Epidermal melanocyte (primary cell): ENCODE data around the gene GTPBP8.

Source experiments
- DNase-seq: peaks from one replicate; pipeline ENCODE4 v3.0.0; 2011; ENCODE audit warnings: low spot score; ENCODE audit not compliant: insufficient read length

The GTPBP8 gene

DNA sequence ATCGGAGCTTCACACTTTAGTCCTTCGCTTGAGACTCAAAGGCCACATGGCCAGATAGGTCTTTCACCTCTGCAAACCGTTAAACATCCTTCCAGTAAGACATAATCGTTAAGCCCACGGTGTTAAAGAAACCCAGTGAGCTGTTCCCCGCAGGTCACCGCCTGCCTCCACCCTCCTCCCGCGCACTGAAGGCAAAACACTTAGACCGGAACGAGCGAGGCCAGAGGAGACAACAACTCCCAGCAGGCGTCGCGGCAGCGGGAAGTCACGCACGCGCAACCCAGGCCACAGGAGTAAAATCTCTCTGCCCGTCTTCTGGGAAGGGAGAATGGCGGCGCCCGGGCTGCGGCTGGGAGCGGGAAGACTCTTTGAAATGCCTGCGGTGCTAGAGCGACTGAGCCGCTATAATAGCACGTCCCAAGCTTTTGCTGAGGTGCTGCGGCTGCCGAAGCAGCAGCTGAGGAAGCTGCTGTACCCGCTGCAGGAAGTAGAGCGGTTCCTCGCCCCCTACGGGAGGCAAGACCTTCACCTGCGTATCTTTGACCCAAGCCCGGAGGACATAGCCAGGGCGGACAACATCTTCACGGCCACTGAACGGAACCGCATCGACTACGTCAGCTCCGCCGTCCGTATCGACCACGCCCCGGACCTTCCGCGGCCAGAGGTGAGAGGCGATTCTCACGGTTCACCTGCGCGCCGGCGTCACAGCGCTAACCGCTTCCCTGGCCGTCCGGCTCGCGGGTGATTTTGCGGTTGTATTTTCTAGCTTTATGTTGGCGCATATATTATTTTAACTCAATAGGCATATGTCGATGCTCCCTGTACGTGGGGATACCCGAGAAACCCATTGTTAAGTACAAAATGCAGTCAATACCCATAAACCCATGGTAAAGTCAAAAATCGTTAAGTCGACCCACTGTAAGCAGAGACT lies at the start of gene GTPBP8:
GTPBP8 (plus strand) TSS at position 313 of the 931 bp plus-strand sequence; CDS start at position 329, 16 bp downstream.
- peak; percentile 75 for DNase-seq

DNA sequence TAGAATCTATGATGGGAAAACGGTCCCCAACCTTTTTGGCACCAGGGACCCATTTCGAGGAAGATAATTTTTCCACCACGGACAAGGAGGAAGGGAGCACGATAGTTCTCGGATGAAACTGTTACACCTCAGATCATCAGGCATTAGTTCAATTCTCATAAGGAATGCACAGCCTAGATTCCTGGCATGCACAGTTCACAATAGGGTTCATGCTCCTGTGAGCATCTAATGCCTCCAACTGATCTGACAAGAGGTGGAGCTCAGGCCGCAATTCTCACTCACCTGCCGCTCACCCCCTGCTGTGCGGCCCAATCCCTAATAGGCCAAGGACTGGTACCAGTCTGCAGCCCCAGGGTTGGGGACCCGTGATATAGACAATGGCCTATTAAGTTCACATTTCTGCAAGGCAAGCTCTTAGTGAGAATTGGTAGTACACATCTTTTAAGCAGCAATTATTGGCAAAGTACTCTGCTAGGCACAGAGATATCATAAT lies 42.4 kb upstream of the GTPBP8 start:
- no peak for DNase-seq

DNA sequence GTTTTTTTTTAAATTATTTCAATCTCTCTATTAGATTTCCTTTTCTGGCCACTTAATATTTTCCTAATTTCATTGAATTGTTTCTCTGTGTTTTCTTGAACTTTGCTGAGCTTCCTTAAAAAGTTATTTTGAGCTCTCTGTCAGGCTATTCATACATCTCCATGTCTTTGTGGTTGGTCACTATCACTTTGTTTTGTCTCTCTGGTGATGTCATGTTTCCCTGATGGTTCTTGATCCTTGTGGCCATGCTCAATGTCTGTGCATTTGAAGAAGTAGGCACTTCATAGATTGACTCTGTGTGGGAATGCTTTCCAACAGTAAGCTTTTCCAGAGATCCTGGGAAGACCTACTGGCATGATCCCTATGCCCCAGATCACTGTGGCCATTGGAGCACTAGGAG lies 34.4 kb upstream of the GTPBP8 start:
- DNase-seq, result no peak

DNA sequence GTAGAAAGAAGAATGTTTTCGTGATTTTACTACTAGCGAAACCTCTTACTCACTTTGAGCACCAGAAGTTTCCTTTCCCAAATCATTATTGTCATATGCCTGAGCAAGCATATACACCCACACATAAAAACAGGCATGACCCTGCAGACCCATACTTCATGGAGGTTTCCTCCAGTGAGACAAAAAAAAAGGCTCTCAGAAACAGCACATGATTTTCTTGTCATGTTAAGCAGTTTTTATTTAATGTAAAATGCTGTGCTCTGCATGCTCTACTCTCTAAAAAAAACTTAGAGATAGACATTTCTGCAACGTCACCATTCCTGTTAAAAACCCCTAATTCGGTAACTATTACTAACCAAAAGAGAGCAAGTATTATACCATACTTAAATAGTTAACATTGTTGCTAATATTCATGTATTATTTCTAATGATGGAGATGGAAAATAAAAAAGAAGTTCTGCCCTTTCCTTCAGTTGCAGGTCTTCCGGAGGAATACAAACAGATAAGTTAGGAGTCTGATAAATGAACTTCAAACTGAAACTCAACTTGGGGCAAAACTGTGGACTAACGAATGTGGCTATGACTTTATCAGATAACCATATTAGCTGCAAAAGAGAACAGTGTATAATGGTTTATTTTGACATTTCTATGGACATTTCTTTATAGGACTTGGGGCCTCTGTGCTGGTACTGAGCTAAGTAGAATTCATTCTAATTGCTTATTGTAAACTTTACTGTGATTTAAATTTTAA lies 31.8 kb upstream of the GTPBP8 start:
- no peak for DNase-seq

DNA sequence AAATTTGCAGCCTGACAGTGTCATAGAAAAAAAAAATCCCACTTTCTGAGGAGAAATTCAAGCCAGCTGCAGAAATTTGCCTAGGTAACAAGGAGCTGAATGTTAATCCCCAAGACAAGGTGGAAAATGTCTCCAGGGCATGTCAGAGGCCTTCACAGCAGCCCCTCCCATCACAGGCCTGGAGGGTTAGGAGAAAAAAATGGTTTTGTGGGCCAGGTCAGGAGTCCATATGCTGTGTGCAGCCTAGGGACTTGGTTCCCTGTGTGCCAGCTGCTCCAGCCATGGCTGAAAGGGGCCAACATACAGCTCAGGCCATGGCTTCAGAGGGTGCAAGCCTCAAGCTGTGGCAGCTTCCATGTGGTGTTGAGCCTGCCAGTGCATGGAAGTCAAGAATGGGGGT lies 27.1 kb upstream of the GTPBP8 start:
- DNase-seq, result no peak

DNA sequence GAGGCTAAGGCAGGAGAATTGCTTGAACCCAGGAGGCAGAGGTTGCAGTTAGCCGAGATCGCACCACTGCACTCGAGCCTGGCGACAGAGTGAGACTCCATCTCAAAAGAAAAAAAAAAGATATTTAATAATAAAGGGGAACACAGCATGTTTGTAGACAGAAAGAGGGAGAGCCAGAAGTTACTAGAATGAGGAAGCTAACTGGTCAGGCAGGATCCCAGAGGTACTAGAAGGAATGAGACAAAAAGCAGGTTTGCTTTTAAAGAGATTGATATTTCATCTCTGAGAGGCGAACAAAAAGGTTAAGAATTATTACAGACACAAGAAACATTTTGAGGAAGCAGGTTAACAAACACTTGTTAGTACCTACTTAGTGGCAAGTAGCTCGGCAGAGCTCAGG lies 25.1 kb upstream of the GTPBP8 start:
- no peak for DNase-seq

DNA sequence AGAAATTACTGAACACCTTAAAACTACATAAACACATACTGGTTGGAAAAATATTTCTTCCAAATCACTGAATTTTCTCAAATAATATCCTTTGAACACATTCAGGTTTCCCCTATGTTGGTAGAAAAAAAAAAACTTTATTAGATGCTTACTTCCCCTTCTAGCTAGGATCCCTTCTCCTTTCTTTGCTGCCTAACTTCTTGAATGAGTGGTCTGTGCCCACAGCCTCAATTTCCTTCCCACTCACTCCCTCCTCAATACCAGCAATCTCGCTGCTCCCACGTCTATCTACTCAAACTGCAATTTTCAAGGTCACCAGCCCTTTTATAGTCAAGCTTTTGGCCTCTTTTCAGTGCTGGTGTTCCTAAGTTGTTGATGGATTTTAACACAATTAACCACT lies 24.2 kb upstream of the GTPBP8 start:
- DNase-seq, result no peak

DNA sequence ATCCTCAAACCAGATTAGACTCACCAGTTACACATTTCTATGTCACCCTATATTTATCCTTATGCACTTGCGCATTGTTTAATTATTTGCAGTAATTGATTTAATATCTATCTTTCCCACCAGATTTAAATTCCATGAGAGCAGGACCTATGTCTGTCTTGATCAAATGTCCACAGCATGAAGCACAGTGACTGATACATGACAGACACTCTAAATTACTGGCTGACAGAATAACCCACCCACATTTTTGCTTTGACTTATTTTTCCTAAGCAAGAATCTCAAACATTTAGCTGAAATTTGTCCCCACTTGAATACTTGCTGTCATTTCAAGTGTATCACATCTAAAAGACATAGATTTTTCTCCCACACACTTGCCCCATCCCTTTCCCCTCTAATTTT lies 23.4 kb upstream of the GTPBP8 start:
- DNase-seq, result no peak

DNA sequence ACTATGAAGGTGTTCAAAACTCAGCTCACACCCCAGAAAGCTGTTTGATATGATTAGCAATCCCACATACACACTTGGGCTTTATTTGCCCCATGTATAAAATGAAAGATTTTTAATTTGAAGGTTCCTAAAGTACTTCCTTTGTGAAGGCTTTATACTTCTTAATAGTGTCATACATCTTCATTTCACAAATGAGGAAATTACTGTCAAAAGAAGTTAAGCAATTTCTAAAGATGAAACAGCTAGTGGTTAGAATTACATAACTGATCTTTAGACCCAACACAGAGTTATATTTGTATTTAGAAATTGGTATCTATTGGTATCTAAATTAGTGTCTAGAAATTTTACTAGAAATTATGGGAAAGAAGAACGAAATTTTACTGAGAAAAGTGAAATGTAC lies 23.0 kb upstream of the GTPBP8 start:
- DNase-seq, result no peak

DNA sequence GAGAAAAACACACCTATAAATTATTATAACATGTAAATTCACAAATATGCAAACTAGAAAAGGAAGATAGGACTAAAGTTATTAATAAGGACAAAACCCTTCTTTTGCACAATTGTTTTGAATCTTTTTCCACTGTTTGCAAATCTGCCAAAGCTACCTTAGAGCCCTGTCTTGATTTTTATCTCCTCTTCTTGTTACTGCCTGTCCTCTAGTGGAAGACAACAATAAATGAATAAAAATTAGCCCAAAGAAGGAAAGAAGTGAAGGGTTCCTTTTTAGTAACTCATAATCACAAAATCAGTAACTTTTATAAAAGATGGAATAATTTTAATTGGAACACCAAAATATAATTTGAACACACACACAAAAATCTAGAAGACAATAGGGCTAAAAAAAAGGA lies 18.6 kb upstream of the GTPBP8 start:
- no peak for DNase-seq

DNA sequence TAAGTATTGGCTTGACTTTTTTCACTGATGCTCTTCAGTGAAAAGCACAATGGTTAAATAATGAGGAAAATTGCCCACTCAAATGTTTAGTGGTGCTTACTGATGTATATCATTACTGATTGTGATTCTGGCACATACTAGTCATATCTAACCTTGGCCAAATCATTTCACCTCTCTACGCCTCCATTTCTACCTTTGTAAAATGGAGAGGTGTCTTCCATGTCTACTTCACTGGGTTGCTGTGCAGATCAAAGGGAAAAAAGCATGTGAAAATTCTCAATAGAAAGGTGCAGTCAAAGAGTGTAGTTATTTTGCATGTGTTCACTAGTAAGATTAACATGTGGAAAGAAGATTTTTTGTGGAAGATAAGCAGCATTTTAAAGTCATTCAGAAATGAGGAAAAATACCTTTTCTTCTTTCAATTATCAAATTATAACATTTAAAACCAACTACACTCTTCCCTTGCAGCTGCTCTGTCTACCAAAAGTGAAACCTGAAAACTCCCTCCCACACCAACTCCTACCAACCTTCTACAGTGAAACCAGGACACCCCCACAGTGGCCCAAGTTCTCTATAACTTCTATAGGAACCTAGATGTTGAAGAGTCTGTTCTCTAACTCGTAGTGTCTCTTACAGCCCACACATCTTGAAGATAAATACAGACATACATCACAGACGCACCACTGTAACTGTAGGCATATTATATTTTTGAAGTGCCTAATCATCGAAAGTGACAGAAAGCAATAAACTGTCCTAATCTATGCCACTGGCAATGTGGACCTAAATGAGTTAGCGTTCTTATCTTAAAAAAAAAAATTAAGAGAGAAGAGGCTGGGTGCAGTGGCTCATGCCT lies 17.2 kb upstream of the GTPBP8 start:
- no peak for DNase-seq

DNA sequence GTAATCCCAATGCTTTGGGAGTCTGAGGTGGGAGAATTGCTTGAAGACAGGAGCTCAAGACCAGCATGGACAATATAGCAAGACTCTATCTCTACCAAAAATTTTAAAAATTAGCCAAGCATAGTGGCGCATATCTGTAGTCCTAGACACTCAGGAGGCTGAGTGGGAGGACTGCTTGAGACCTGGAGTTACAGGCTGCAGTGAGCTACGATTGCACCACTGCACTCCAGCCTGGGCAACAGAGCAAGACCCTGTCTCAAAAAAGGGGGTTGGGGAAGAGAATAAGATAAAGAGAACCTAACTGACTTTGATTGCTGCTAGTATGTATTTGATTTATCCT lies 16.6 kb upstream of the GTPBP8 start:
- DNase-seq, result no peak

DNA sequence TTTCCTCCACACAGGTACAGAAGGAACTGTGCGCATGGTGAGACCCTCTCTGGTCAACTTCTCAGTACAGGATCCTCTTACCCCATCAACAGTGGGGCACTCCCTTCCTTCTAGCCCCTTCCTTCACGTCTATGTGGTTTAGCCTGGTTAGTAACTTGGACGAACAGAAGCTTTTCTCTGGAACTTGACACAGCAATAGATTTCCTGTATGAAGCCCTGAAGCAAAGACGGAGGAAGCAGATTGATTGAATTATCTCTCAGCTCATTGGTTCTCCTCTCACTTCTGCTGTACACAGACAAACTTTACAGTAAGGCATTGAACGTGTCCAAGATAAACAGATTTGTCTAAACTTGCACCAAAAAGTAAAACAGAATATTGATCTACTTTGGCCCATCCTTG lies 15.9 kb upstream of the GTPBP8 start, which contains the start of gene CD200R1:
CD200R1 (minus strand) TSS at position 210 of the 400 bp plus-strand sequence. CDS start 246 bp downstream, outside the sequence.
- no peak for DNase-seq

DNA sequence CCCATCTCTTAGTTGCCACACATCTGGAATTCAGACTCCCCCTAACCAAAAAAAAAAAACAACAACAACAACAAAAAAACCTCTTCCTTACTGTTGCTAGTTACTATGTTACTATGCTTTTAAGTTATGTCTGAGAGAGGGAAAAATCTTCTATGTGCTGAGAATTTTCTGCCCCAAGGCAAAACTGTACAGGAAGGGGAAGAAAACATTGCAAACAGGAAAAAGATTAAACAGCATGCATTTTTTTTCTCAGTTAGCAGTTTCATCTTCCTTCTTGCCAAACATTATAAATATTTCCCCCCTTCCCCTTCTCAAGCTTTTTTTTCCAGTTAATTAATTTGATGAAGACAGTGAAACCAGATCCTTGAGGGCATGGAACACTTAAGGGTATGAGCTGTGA lies 14.8 kb upstream of the GTPBP8 start:
- no peak for DNase-seq

DNA sequence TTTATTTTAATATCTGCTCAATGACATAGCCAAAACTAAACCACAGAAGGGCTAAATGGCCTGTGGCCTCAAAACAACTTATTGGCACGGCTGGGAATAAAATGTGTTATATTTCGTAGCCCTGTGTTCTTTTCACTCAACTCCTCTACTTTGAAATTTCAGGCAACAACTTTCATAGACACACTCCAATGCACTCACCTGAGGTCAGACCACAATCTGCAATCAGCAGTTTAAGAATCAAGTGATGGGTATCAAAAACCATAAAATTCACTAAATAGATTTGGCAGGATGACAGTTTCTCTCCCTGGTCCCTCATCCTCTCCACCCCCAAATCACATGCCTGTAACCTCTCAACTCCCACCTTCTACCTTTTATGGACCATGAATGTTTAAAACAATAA lies 13.8 kb upstream of the GTPBP8 start:
- no peak for DNase-seq

DNA sequence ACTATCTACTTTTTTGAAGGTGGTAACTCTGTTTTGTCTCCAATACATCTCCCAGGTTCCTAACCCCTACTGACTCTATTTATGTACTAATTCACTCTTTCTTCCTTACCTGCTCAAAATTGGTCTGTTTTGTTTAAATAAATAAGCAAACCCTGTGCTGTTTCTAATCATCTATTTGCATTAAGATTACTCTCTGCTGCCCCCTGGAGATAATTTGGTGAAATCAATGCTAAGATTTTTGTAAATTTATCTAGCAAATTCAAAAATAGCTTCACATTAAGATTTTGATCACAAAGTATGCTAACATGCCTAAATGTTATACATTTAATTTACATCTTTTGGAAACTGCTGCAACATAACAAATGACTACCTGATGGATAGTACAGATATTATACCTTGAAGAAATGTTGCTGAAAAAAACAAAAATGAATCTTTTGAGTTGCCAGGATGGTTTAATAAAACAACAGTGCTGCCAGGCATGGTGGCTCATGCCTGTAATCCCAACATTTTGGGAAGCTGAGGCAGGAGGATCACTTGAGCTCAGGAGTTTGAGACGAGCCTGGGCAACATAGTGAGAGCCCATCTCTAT lies 11.4 kb upstream of the GTPBP8 start:
- no peak for DNase-seq

DNA sequence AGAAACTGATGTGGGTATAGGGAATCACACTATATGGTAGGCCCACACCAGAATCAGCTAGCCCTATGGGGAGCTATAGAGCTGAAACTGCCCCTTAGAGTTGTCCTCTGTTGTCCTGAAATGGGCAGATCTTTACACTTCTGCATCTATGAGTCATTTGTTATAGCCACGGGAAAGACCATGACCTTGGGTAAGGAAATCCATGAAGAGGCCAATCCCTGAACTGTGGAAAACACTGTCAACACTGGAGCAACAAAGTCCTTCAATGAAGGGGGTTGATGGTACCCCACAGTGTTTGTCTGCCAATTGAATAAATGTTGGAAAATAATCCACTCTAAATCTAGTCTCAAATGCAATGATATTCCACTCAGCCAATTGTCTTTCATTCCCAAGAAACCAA lies 10.7 kb upstream of the GTPBP8 start:
- no peak for DNase-seq

DNA sequence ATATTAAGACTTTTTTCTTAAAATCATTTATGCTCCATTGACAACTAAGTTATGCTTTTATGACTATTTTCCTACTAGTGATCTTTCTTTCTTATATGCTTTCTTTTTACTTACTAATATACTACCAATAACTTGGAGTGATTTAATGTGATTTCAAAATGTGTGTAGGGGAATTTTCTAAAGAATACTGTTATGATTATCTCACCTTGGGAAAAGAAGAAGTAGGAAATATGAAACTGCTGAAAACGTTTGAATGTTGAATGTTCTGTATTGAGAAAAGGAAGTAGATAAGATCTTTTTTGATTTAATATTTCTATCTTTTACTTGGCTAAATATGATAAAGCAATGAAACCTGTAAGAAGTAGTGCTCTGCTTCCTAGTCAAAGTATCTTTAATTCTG lies 8.1 kb upstream of the GTPBP8 start:
- no peak for DNase-seq

DNA sequence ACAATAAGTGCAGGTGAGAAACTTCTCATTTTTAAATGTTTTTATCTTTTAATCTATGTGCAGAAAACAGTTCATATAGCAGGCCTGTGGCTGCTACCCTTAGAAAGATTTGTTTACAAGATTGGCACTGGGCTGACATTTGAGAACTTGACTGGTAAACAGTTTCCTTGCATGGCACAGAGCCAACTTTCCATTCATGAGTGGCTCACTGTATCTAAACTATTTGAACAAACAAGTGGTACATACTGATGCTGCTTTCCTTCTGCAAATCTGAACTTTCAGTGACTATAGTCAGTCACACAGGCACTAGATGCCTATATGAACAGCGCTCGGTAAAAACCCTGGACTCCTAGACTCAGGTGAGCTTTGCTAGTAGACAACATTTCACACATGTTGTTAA lies 6.3 kb upstream of the GTPBP8 start:
- peak; percentile 31 for DNase-seq

DNA sequence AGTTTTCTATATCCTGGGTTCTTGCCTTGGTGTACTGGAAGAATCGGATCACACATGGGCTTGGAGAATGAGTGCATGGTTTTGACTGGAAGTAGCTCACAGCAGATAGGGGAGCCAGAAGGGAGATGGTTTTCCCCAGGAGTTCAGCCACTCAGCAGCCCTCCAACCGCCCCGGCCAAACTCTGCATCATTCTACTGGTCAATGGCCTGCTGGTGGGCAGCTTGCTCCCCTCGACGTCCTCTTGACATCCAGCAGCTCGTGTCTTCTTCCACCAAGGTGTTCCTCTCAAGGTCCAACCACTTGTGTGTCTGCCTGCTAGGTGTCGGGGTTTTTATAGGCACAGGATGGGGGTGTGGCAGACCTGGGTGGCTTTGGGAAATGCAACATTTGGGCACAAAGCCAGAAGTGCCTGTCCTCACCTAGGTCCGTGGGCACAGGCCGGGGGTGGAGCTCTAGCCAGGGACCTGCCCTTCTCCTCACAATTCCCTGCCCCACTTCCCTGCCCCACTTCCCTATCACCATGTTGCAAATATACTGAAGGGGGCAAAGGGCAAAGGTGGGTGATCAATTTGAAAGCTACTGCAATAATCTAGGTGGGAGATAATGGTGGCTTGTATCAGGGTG lies 3.0 kb upstream of the GTPBP8 start:
- DNase-seq, result no peak

DNA sequence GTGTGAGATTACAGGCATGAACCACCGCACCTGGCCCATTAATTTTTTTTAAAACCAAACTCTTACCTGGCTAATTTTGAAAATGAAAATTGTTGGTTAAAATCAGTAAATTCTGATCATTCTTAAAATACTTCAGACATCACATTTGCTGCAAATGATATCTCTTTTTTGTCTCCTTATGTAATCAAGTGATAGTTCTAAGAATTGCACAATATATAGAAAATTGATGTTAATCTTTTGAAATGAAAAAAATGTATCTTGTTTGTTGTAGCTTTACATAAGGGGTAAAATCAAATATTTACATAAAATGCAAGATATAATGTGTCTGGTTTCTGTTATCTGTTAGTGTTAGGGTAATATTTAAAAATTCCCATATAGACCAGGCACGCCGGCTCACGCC lies 5.0 kb downstream of the GTPBP8 start:
- DNase-seq, result no peak
